HCT116 (cell line): ENCODE measurements around the gene SARNP. TPM values are rescaled to one million over a fixed set of nuclear protein-coding genes. Genes with fewer than 3 reads are reported as not detected.

ENCODE experiments used
- ATAC-seq: fragments of 200-7000 bp; cut with Tn5 transposase; 2 replicates; pipeline ENCODE4 v1.9.1; 2020; ENCODE audit warnings: mild to moderate bottlenecking, moderate library complexity
- BruUV-seq: library from RNA; stranded (reverse); fragments of 400-500 nt; replicated peaks from 2 replicates; lab custom pipeline; 2021; lab: Mats Ljungman, UMichigan
- CTCF ChIA-PET: fragments of 300-600 bp; sonication (Branson Sonifier 250); formaldehyde crosslinking; loops from one replicate; lab custom pipeline; 2021; ENCODE audit warnings: antibody characterized with exemption; lab: Charles Lee
- POLR2A ChIA-PET: fragments of 300-600, 350-600 bp; sonication (Branson Sonifier 250); formaldehyde crosslinking; loops from one replicate; lab custom pipeline; 2021; ENCODE audit warnings: antibody characterized with exemption; lab: Charles Lee
- RAD21 ChIA-PET, 2 experiments: fragments of 300-600 bp; sonication (Branson Sonifier 250); formaldehyde crosslinking; loops; one replicate each; lab custom pipeline; 2023; ENCODE audit warnings: low total read pairs in 2 of 2; ENCODE audit not compliant: uncharacterized antibody in 2 of 2, unreplicated experiment in 2 of 2, low non-redundant PET in 1 of 2; lab: Charles Lee
- DNase-seq: peaks from one replicate; pipeline ENCODE4 v3.0.0-alpha.2; 2010; ENCODE audit warnings: low read depth, low spot score
- H2AFZ ChIP-seq: fragments of 200-600 bp; shearing (Covaris generic), sonication (generic); 2 replicates; pipeline ENCODE4 v1.6.1; 2017; ENCODE audit warnings: low read depth, mixed run types, mixed read lengths, antibody characterized with exemption, low read length; ENCODE audit not compliant: poor library complexity, severe bottlenecking
- H3K27ac ChIP-seq: 2 replicates; pipeline ENCODE4 v1.5.1; 2012; ENCODE audit warnings: low read depth, low read length
- H3K27me3 ChIP-seq: fragments of 200-600 bp; sonication (generic); 2 replicates; pipeline ENCODE4 v1.6.1; 2016; ENCODE audit warnings: mixed run types, low read length, mixed read lengths; ENCODE audit not compliant: insufficient read depth
- H3K36me3 ChIP-seq, 2 experiments: fragments of 200-500 bp in 1 of 2; fragments of 200-600 bp in 1 of 2; sonication (Bioruptor generic) in 1 of 2; sonication (generic) in 1 of 2; 2 replicates each; pipeline versions ENCODE4 v1.5.1 to v1.6.1; 2014 to 2016; ENCODE audit warnings: low read length in 2 of 2, inconsistent platforms in 1 of 2, mixed read lengths in 1 of 2, mixed run types in 1 of 2; ENCODE audit not compliant: insufficient read depth in 2 of 2, control insufficient read depth in 1 of 2
- H3K4me1 ChIP-seq, 2 experiments: fragments of 200-600 bp in 1 of 2; sonication (generic) in 1 of 2; 2 replicates each; pipeline versions ENCODE4 v1.5.1 to v1.6.1; 2012 to 2017; ENCODE audit warnings: low read length in 2 of 2, inconsistent platforms in 1 of 2, mild to moderate bottlenecking in 1 of 2, mixed read lengths in 1 of 2, mixed run types in 1 of 2, moderate library complexity in 1 of 2; ENCODE audit not compliant: insufficient read depth in 2 of 2, control insufficient read depth in 1 of 2
- H3K4me2 ChIP-seq: fragments of 200-600 bp; sonication (generic); 2 replicates; pipeline ENCODE4 v1.6.1; 2017; ENCODE audit warnings: mixed run types, low read length, mixed read lengths
- H3K4me3 ChIP-seq, 2 experiments: fragments of 200-600 bp in 1 of 2; sonication (generic) in 1 of 2; replicated peaks in 1 of 2; 2 replicates each; pipeline ENCODE4 v1.5.1; 2011 to 2016; ENCODE audit warnings: low read length in 2 of 2, control low read depth in 1 of 2, low read depth in 1 of 2, mild to moderate bottlenecking in 1 of 2, mixed read lengths in 1 of 2, mixed run types in 1 of 2
- H3K79me2 ChIP-seq: fragments of 200-600 bp; sonication (generic); 2 replicates; pipeline ENCODE4 v1.6.1; 2017; ENCODE audit warnings: mild to moderate bottlenecking, mixed run types, low read length, moderate library complexity, mixed read lengths; ENCODE audit not compliant: insufficient read depth
- H3K9ac ChIP-seq: fragments of 200-600 bp; sonication (generic); 2 replicates; pipeline ENCODE4 v1.6.1; 2016; ENCODE audit warnings: low read length, mixed read lengths
- H3K9me2 ChIP-seq: fragments of 200-600 bp; sonication (generic), shearing (Covaris generic); 2 replicates; pipeline ENCODE4 v1.6.1; 2017; ENCODE audit warnings: mixed run types, mild to moderate bottlenecking, moderate library complexity; ENCODE audit not compliant: insufficient read depth
- H3K9me3 ChIP-seq, 2 experiments: fragments of 200-500 bp in 1 of 2; fragments of 200-600 bp in 1 of 2; sonication (Bioruptor generic) in 1 of 2; sonication (generic) in 1 of 2; 2 replicates each; pipeline ENCODE4 v1.6.1; 2014 to 2017; ENCODE audit warnings: low read length in 2 of 2, mixed read lengths in 2 of 2, inconsistent platforms in 1 of 2, low read depth in 1 of 2, mild to moderate bottlenecking in 1 of 2, mixed run types in 1 of 2, moderate library complexity in 1 of 2; ENCODE audit not compliant: control insufficient read depth in 1 of 2, insufficient read depth in 1 of 2
- H4K20me1 ChIP-seq: fragments of 200-600 bp; sonication (generic), shearing (Covaris generic); 2 replicates; pipeline ENCODE4 v1.6.1; 2017; ENCODE audit warnings: mixed run types, mild to moderate bottlenecking, moderate library complexity; ENCODE audit not compliant: insufficient read depth
- CBX3 ChIP-seq: IDR thresholded peaks from 2 replicates; pipeline ENCODE4 v1.6.1; 2012; ENCODE audit warnings: low read depth
- EZH2phosphoT487 ChIP-seq: fragments of 200-600 bp; IDR thresholded peaks from 2 replicates; pipeline ENCODE4 v1.6.1; 2018; ENCODE audit warnings: antibody characterized with exemption, borderline replicate concordance
- POLR2AphosphoS5 ChIP-seq: IDR thresholded peaks from 2 replicates; pipeline ENCODE4 v1.6.1; 2011; ENCODE audit warnings: mild to moderate bottlenecking, low read depth, low read length, moderate library complexity
- YY1 ChIP-seq: IDR thresholded peaks from 2 replicates; pipeline ENCODE4 v1.6.1; 2011; ENCODE audit warnings: low read length, low read depth, moderate library complexity, mild to moderate bottlenecking; ENCODE audit not compliant: insufficient replicate concordance; ENCODE audit errors: extremely low read depth
- ZNF274 ChIP-seq: fragments of 200-500 bp; sonication (Bioruptor generic); IDR thresholded peaks from 2 replicates; pipeline ENCODE4 v1.6.1; 2014; ENCODE audit warnings: mild to moderate bottlenecking, low read depth, low read length, inconsistent platforms
- intact Hi-C: fragments of 100-400 bp; cut with micrococcal nuclease; formaldehyde crosslinking; loops from 2 replicates; pipeline ENCODE4 v1.10.0; 2022
- total RNA-seq: library from RNA; stranded (reverse); gene quantifications from one replicate; pipeline ENCODE4 v1.2.1, GENCODE V29; 2021; ENCODE audit not compliant: unreplicated experiment
- TF ChIP-seq, protein P1 (sequence below), 3 experiments: fragments of 200-600 bp in 1 of 3; sonication (generic) in 1 of 3; IDR thresholded peaks in 2 of 3; conservative IDR thresholded peaks in 1 of 3; 2 replicates each; pipeline ENCODE4 v1.5.1; 2012 to 2017; ENCODE audit warnings: low read depth in 2 of 3, low read length in 2 of 3, antibody characterized with exemption in 1 of 3, borderline replicate concordance in 1 of 3, control low read depth in 1 of 3, mild to moderate bottlenecking in 1 of 3, mixed read lengths in 1 of 3, mixed run types in 1 of 3, moderate library complexity in 1 of 3; ENCODE audit not compliant: insufficient read depth in 1 of 3
- TF ChIP-seq, protein P2 (sequence below): IDR thresholded peaks from 2 replicates; pipeline ENCODE4 v1.6.1; 2012

The SARNP gene
- total RNA-seq, 1 experiment from 2014 or later = 82.4 TPM

- ATAC-seq (peak; percentile 76), DNase-seq (peak; percentile 66)
- Histone ChIP-seq H3K27me3 (no peaks in the 10 kb centered on the region), H3K4me2 (peak overlapping the region; percentile 53), H4K20me1 (no peaks in the 10 kb centered on the region), H3K9me2 (no peaks in the 10 kb centered on the region), H3K4me1 (peaks cover 29 to 63% of the 10 kb centered on the region in 2 experiments), H3K4me3 (no peak overlapping the region), H3K79me2 (peaks cover 14% of the 10 kb centered on the region), H2AFZ (no peak overlapping the region), H3K36me3 (peaks cover 7 to 29% of the 10 kb centered on the region in 2 experiments; a peak in 3 of 4 replicates), H3K9ac (peak overlapping the region; percentile 34; the same call in 1 of the 2 replicates), H3K9me3 (no peaks in the 10 kb centered on the region), H3K27ac (peak overlapping the region; percentile 30)
- TF ChIP-seq CBX3 (no peak), POLR2AphosphoS5 (peak; percentile 37; the same call in 1 of the 2 replicates), EZH2phosphoT487 (no peak), ZNF274 (no peak), YY1 (peak; percentile 15)
- TF ChIP-seq, protein P1, sequence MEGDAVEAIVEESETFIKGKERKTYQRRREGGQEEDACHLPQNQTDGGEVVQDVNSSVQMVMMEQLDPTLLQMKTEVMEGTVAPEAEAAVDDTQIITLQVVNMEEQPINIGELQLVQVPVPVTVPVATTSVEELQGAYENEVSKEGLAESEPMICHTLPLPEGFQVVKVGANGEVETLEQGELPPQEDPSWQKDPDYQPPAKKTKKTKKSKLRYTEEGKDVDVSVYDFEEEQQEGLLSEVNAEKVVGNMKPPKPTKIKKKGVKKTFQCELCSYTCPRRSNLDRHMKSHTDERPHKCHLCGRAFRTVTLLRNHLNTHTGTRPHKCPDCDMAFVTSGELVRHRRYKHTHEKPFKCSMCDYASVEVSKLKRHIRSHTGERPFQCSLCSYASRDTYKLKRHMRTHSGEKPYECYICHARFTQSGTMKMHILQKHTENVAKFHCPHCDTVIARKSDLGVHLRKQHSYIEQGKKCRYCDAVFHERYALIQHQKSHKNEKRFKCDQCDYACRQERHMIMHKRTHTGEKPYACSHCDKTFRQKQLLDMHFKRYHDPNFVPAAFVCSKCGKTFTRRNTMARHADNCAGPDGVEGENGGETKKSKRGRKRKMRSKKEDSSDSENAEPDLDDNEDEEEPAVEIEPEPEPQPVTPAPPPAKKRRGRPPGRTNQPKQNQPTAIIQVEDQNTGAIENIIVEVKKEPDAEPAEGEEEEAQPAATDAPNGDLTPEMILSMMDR (IDR thresholded peaks at IDR 0.05 in 2 of 3, conservative IDR thresholded peaks at IDR 0.05 in 1 of 3; ENCODE audit: borderline replicate concordance in 1 of 3, insufficient read depth in 1 of 3, low read depth in 2 of 3, low read length in 2 of 3) = peak in 2 of 3 experiments; percentile 67 to 72; a peak in 4 of 6 replicates
- TF ChIP-seq, protein P2, sequence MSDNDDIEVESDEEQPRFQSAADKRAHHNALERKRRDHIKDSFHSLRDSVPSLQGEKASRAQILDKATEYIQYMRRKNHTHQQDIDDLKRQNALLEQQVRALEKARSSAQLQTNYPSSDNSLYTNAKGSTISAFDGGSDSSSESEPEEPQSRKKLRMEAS = no peak
- RAD21 ChIA-PET = interaction anchor here (0.7 to 1.8 kb wide), 6 partner anchors 9 to 1028 kb away, joined by 3 to 10 read pairs (median 4); partner anchors contain the start of gene CD63 (in 1 of the 2)
- POLR2A ChIA-PET = interaction anchor here (1.7 kb wide), 2 partner anchors 8 to 16 kb away, joined by 5 read pairs; partner anchors contain the start of gene CD63
- intact Hi-C loops = loop anchor here (1.0 kb wide), 2 partner anchors 40 to 61 kb away; a partner anchor contains a TSS
- CTCF ChIA-PET = interaction anchor here (0.7 to 4.1 kb wide), 11 partner anchors 9 to 99 kb away, joined by 3 to 35 read pairs (median 5); partner anchors contain the start of gene CD63
- BruUV-seq = no TSS peak
Observed at GRCh38 chr12:55720894-55721444, 96.6 kb downstream of the SARNP start.
